A549 (cell line): ENCODE measurements around the gene BEND2.

ENCODE experiments used
- BHLHE40 ChIP-seq: IDR thresholded peaks from 2 replicates; pipeline ENCODE4 v1.6.1; 2012; ENCODE audit warnings: low read depth, low read length, inconsistent platforms
- CTCF ChIP-seq: fragments of >200 bp; sonication (Bioruptor Twin); formaldehyde crosslinking; IDR thresholded peaks from 3 replicates; pipeline ENCODE4 v1.5.1; 2016
- EP300 ChIP-seq, 2 experiments: fragments of >200 bp; sonication (Bioruptor Twin); formaldehyde crosslinking; IDR thresholded peaks; 2 replicates in 1 of 2; 3 replicates in 1 of 2; pipeline ENCODE4 v1.6.1; 2016 to 2017
- GATA3 ChIP-seq: IDR thresholded peaks from 2 replicates; pipeline ENCODE4 v1.6.1; 2012; ENCODE audit warnings: borderline replicate concordance
- MAFK ChIP-seq: fragments of 450-650 bp; IDR thresholded peaks from 2 replicates; pipeline ENCODE4 v1.6.1; 2014; ENCODE audit not compliant: partially characterized antibody
- POLR2A ChIP-seq: IDR thresholded peaks from 2 replicates; pipeline ENCODE4 v1.6.1; 2012; ENCODE audit warnings: mild to moderate bottlenecking, low read length
- RAD21 ChIP-seq, 2 experiments: fragments of >200 bp in 1 of 2; sonication (Bioruptor Twin) in 1 of 2; formaldehyde crosslinking in 1 of 2; IDR thresholded peaks in 1 of 2; conservative IDR thresholded peaks in 1 of 2; 2 replicates in 1 of 2; 3 replicates in 1 of 2; pipeline ENCODE4 v1.6.1; 2012 to 2018; ENCODE audit warnings: inconsistent platforms in 1 of 2
- RARB ChIP-seq: fragments of 250-450 bp; sonication (Bioruptor Pico); IDR thresholded peaks from 2 replicates; pipeline ENCODE4 v1.8.0; 2021; ENCODE audit warnings: mild to moderate bottlenecking, moderate library complexity
- RNF2 ChIP-seq: fragments of 200-600 bp; sonication (generic); IDR thresholded peaks from 2 replicates; pipeline ENCODE4 v1.6.1; 2016; ENCODE audit warnings: low read depth, mild to moderate bottlenecking, antibody characterized with exemption, moderate library complexity, borderline replicate concordance

GRCh38 chrX:18203631-18204030, 17.1 kb downstream of the BEND2 start:
- TF ChIP-seq CTCF (no peak), RARB (CRISPR knock-in tag) (no peak), EP300 (IDR thresholded peaks at IDR 0.05) (no peak), BHLHE40 (no peak), RAD21 (conservative IDR thresholded peaks at IDR 0.05 in 1 of 2, IDR thresholded peaks at IDR 0.05 in 1 of 2) (no peak), POLR2A (no peak), RNF2 (no peak), MAFK (no peak), GATA3 (no peak)
